Measurements from ENCODE around the gene OBP2A.

Gene OBP2A

GRCh38 chr9:135531096-135531495 lies 14.8 kb upstream of the OBP2A start:
- TF ChIP-seq TEAD4 (IDR thresholded peaks at IDR 0.05) (no peak), RAD21 (IDR thresholded peaks at IDR 0.05; ENCODE audit: low read depth) (no peak), EGR1 (IDR thresholded peaks at IDR 0.05) (no peak), ZBTB7A (IDR thresholded peaks at IDR 0.05; ENCODE audit: low read depth) (no peak), MAX (IDR thresholded peaks at IDR 0.05) (no peak), NFIC (IDR thresholded peaks at IDR 0.05) (no peak), EP300 (IDR thresholded peaks at IDR 0.05; ENCODE audit: borderline replicate concordance) (no peak), FOXM1 (IDR thresholded peaks at IDR 0.05; ENCODE audit: borderline replicate concordance, low read depth) (no peak), TAF1 (IDR thresholded peaks at IDR 0.05; ENCODE audit: low read depth) (no peak), REST (IDR thresholded peaks at IDR 0.05; ENCODE audit: low read depth) (no peak), CREB1 (IDR thresholded peaks at IDR 0.05; ENCODE audit: low read depth) (no peak), TCF12 (IDR thresholded peaks at IDR 0.05; ENCODE audit: low read depth) (no peak), CEBPB (IDR thresholded peaks at IDR 0.05) (no peak), USF1 (IDR thresholded peaks at IDR 0.05) (no peak)

- TF ChIP-seq EGR1 (IDR thresholded peaks at IDR 0.05): no peak
- TF ChIP-seq FOXM1 (IDR thresholded peaks at IDR 0.05; ENCODE audit: borderline replicate concordance, low read depth): no peak
- no peak for TF ChIP-seq YY1 (IDR thresholded peaks at IDR 0.05; ENCODE audit: low read depth)
- TF ChIP-seq TAF1 (IDR thresholded peaks at IDR 0.05; ENCODE audit: low read depth): no peak
- no peak for TF ChIP-seq EP300 (IDR thresholded peaks at IDR 0.05; ENCODE audit: borderline replicate concordance)
- TF ChIP-seq MAX (IDR thresholded peaks at IDR 0.05): no peak
- TF ChIP-seq ZBTB7A (IDR thresholded peaks at IDR 0.05; ENCODE audit: low read depth): no peak
- TF ChIP-seq CEBPB (IDR thresholded peaks at IDR 0.05): no peak
- no peak for TF ChIP-seq REST (IDR thresholded peaks at IDR 0.05; ENCODE audit: low read depth)
- no peak for TF ChIP-seq USF1 (IDR thresholded peaks at IDR 0.05)
- no peak for TF ChIP-seq RAD21 (IDR thresholded peaks at IDR 0.05; ENCODE audit: low read depth)
- no peak for TF ChIP-seq TEAD4 (IDR thresholded peaks at IDR 0.05)
- no peak for TF ChIP-seq NFIC (IDR thresholded peaks at IDR 0.05)
- TF ChIP-seq CREB1 (IDR thresholded peaks at IDR 0.05; ENCODE audit: low read depth): no peak
- no peak for TF ChIP-seq TCF12 (IDR thresholded peaks at IDR 0.05; ENCODE audit: low read depth)
Measured at GRCh38 chr9:135533113-135533512, 12.8 kb upstream of the OBP2A start.

GRCh38 chr9:135533674-135534073 lies 12.3 kb upstream of the OBP2A start:
- TF ChIP-seq CEBPB (IDR thresholded peaks at IDR 0.05) (no peak), YY1 (IDR thresholded peaks at IDR 0.05; ENCODE audit: low read depth) (no peak), ZBTB7A (IDR thresholded peaks at IDR 0.05; ENCODE audit: low read depth) (no peak), TAF1 (IDR thresholded peaks at IDR 0.05; ENCODE audit: low read depth) (no peak), EGR1 (IDR thresholded peaks at IDR 0.05) (no peak), FOXM1 (IDR thresholded peaks at IDR 0.05; ENCODE audit: borderline replicate concordance, low read depth) (no peak), TCF12 (IDR thresholded peaks at IDR 0.05; ENCODE audit: low read depth) (no peak), MAX (IDR thresholded peaks at IDR 0.05) (no peak), TEAD4 (IDR thresholded peaks at IDR 0.05) (no peak), EP300 (IDR thresholded peaks at IDR 0.05; ENCODE audit: borderline replicate concordance) (no peak), CREB1 (IDR thresholded peaks at IDR 0.05; ENCODE audit: low read depth) (no peak), NFIC (IDR thresholded peaks at IDR 0.05) (no peak), RAD21 (IDR thresholded peaks at IDR 0.05; ENCODE audit: low read depth) (no peak), USF1 (IDR thresholded peaks at IDR 0.05) (no peak), REST (IDR thresholded peaks at IDR 0.05; ENCODE audit: low read depth) (no peak)
